H1 (cell line): ENCODE results near the gene NOS2. TPM values are rescaled to one million over a fixed set of nuclear protein-coding genes. Genes with fewer than 3 reads are reported as not detected.

Source experiments
- CTCF ChIA-PET: fragments of 300-600 bp; sonication (Branson Sonifier 250); formaldehyde crosslinking; loops from one replicate; lab custom pipeline; 2021; ENCODE audit not compliant: partially characterized antibody; lab: Charles Lee
- POLR2A ChIA-PET: fragments of 300-600 bp; sonication (Branson Sonifier 250); formaldehyde crosslinking; loops from one replicate; lab custom pipeline; 2021; ENCODE audit warnings: inconsistent platforms; ENCODE audit not compliant: partially characterized antibody; lab: Charles Lee
- DNase-seq, 2 experiments: peaks; one replicate each; pipeline versions ENCODE4 v3.0.0 to v3.0.0-alpha.2; 2010 to 2022; ENCODE audit warnings: low spot score in 2 of 2, low read depth in 1 of 2, mixed read lengths in 1 of 2
- FAIRE-seq: peaks from 2 replicates; lab custom pipeline; 2011; peaks lifted over from hg19 to GRCh38; lab: Jason Lieb, UNC
- H2AFZ ChIP-seq: 2 replicates; pipeline ENCODE4 v1.8.1; 2012; ENCODE audit warnings: low read length, inconsistent platforms
- H2AK5ac ChIP-seq: 2 replicates; pipeline ENCODE4 v1.6.1; 2013; ENCODE audit warnings: low read depth, low read length
- H2BK120ac ChIP-seq: replicated peaks from 2 replicates; pipeline ENCODE3; 2013; ENCODE audit warnings: low read depth, low read length, inconsistent platforms
- H2BK12ac ChIP-seq: 2 replicates; pipeline ENCODE4 v1.6.1; 2013; ENCODE audit warnings: low read depth, low read length
- H2BK15ac ChIP-seq: 2 replicates; pipeline ENCODE4 v1.6.1; 2013; ENCODE audit warnings: low read length
- H2BK20ac ChIP-seq: 2 replicates; pipeline ENCODE4 v1.6.1; 2013; ENCODE audit warnings: low read length
- H2BK5ac ChIP-seq: 2 replicates; pipeline ENCODE4 v1.6.1; 2013; ENCODE audit warnings: low read depth, low read length
- H3K14ac ChIP-seq: 2 replicates; pipeline ENCODE4 v1.6.1; 2013; ENCODE audit warnings: inconsistent platforms; ENCODE audit not compliant: insufficient read length
- H3K18ac ChIP-seq: 2 replicates; pipeline ENCODE4 v1.6.1; 2013; ENCODE audit warnings: low read length; ENCODE audit errors: extremely low read depth
- H3K23ac ChIP-seq: 2 replicates; pipeline ENCODE4 v1.6.1; 2013; ENCODE audit warnings: inconsistent platforms; ENCODE audit not compliant: insufficient read length
- H3K23me2 ChIP-seq: 2 replicates; pipeline ENCODE4 v1.6.1; 2013; ENCODE audit warnings: low read depth, low read length
- H3K27ac ChIP-seq: 2 replicates; pipeline ENCODE4 v1.6.1; 2011; ENCODE audit warnings: low read depth, low read length, inconsistent platforms
- H3K27me3 ChIP-seq, 4 experiments: replicated peaks in 1 of 4; 1 replicate in 1 of 4; 2 replicates in 3 of 4; pipeline versions ENCODE4 v1.6.1 to v1.8.1; 2011 to 2013; ENCODE audit warnings: low read length in 3 of 4, mild to moderate bottlenecking in 3 of 4, inconsistent platforms in 2 of 4, mixed read lengths in 2 of 4, moderate library complexity in 1 of 4; ENCODE audit not compliant: control insufficient read depth in 3 of 4, insufficient read depth in 3 of 4; ENCODE audit errors: extremely low read depth in 1 of 4
- H3K36me3 ChIP-seq, 4 experiments: 2 replicates each; pipeline versions ENCODE4 v1.6.1 to v1.8.1; 2011 to 2013; ENCODE audit warnings: mild to moderate bottlenecking in 4 of 4, low read length in 3 of 4, moderate library complexity in 2 of 4, control low read depth in 1 of 4, inconsistent platforms in 1 of 4; ENCODE audit not compliant: insufficient read depth in 4 of 4, control insufficient read depth in 2 of 4
- H3K4ac ChIP-seq: replicated peaks from 2 replicates; pipeline ENCODE3; 2013; ENCODE audit warnings: low read length, low read depth, mixed read lengths, inconsistent platforms; ENCODE audit not compliant: insufficient read length
- H3K4me1 ChIP-seq, 4 experiments: replicated peaks in 1 of 4; 1 replicate in 1 of 4; 2 replicates in 3 of 4; pipeline versions ENCODE4 v1.6.1 to v1.8.1; 2011 to 2013; ENCODE audit warnings: low read length in 3 of 4, inconsistent platforms in 2 of 4, mixed read lengths in 1 of 4; ENCODE audit not compliant: insufficient read depth in 4 of 4, control insufficient read depth in 3 of 4
- H3K4me2 ChIP-seq, 2 experiments: 2 replicates each; pipeline versions ENCODE4 v1.6.1 to v1.8.1; 2011 to 2013; ENCODE audit warnings: low read depth in 2 of 2, low read length in 2 of 2, control low read depth in 1 of 2, inconsistent platforms in 1 of 2, mild to moderate bottlenecking in 1 of 2; ENCODE audit not compliant: insufficient read depth in 1 of 2
- H3K4me3 ChIP-seq, 4 experiments: fragments of 200-600, 300-600 bp in 1 of 4; sonication (generic), shearing (Covaris generic), sonication (Bioruptor Twin) in 1 of 4; 2 replicates each; pipeline versions ENCODE4 v1.5.1 to v1.8.1; 2011 to 2016; ENCODE audit warnings: low read length in 4 of 4, low read depth in 3 of 4, control low read depth in 2 of 4, inconsistent platforms in 2 of 4, mild to moderate bottlenecking in 2 of 4, mixed read lengths in 1 of 4, moderate library complexity in 1 of 4; ENCODE audit not compliant: insufficient read depth in 2 of 4; ENCODE audit errors: extremely low read depth in 1 of 4
- H3K56ac ChIP-seq: replicated peaks from 2 replicates; pipeline ENCODE3; 2013; ENCODE audit warnings: low read depth, mild to moderate bottlenecking, mixed read lengths, low read length, inconsistent platforms; ENCODE audit not compliant: insufficient read length
- H3K79me1 ChIP-seq: 2 replicates; pipeline ENCODE4 v1.6.1; 2013; ENCODE audit warnings: low read depth, low read length, control low read depth
- H3K79me2 ChIP-seq, 2 experiments: 2 replicates each; pipeline versions ENCODE4 v1.6.1 to v1.8.1; 2012 to 2013; ENCODE audit warnings: low read length in 2 of 2, mild to moderate bottlenecking in 2 of 2, inconsistent platforms in 1 of 2; ENCODE audit not compliant: insufficient read depth in 2 of 2, control insufficient read depth in 1 of 2
- H3K9ac ChIP-seq, 4 experiments: replicated peaks in 1 of 4; 1 replicate in 1 of 4; 2 replicates in 3 of 4; pipeline versions ENCODE4 v1.6.1 to v1.8.1; 2011 to 2013; ENCODE audit warnings: low read depth in 3 of 4, low read length in 3 of 4, control low read depth in 2 of 4, mild to moderate bottlenecking in 2 of 4, moderate library complexity in 2 of 4, inconsistent platforms in 1 of 4; ENCODE audit errors: extremely low read depth in 1 of 4
- H3K9me3 ChIP-seq, 2 experiments: 2 replicates each; pipeline versions ENCODE4 v1.6.1 to v1.8.1; 2012 to 2013; ENCODE audit warnings: mild to moderate bottlenecking in 2 of 2, moderate library complexity in 2 of 2, control low read depth in 1 of 2, inconsistent platforms in 1 of 2, low read depth in 1 of 2, low read length in 1 of 2, mixed read lengths in 1 of 2; ENCODE audit not compliant: insufficient read depth in 2 of 2
- H4K20me1 ChIP-seq, 2 experiments: replicated peaks in 1 of 2; 2 replicates each; pipeline versions ENCODE3 to v1.8.1; 2011 to 2013; ENCODE audit warnings: inconsistent platforms in 2 of 2, low read length in 2 of 2, mild to moderate bottlenecking in 1 of 2; ENCODE audit not compliant: insufficient read depth in 2 of 2, control insufficient read depth in 1 of 2
- H4K5ac ChIP-seq: 2 replicates; pipeline ENCODE4 v1.6.1; 2013; ENCODE audit warnings: low read length, low read depth, mixed read lengths, inconsistent platforms; ENCODE audit not compliant: insufficient read length
- H4K8ac ChIP-seq: 2 replicates; pipeline ENCODE4 v1.8.0; 2013; ENCODE audit warnings: mild to moderate bottlenecking, moderate library complexity, low read length, inconsistent platforms; ENCODE audit not compliant: insufficient read depth; ENCODE audit errors: extremely low read depth
- H4K91ac ChIP-seq: replicated peaks from 2 replicates; pipeline ENCODE3; 2013; ENCODE audit warnings: low read length, mixed read lengths, inconsistent platforms; ENCODE audit not compliant: insufficient read length
- BRCA1 ChIP-seq: IDR thresholded peaks from 2 replicates; pipeline ENCODE4 v1.6.1; 2012; ENCODE audit warnings: low read depth, low read length, improper control_type of control experiment
- CBX8 ChIP-seq: fragments of 300-800, 300-1000 bp; sonication (generic); IDR thresholded peaks from 2 replicates; pipeline ENCODE4 v1.7.1; 2016; ENCODE audit warnings: low read depth, low read length, borderline replicate concordance
- CREB1 ChIP-seq: IDR thresholded peaks from 2 replicates; pipeline ENCODE4 v1.6.1; 2012; ENCODE audit warnings: inconsistent platforms
- EZH2 ChIP-seq: fragments of 200-600 bp; sonication (generic); IDR thresholded peaks from 2 replicates; pipeline ENCODE4 v1.7.1; 2012; ENCODE audit warnings: low read depth, mild to moderate bottlenecking, moderate library complexity, low read length, inconsistent platforms; ENCODE audit not compliant: severe bottlenecking
- HDAC6 ChIP-seq: IDR thresholded peaks from one replicate; pipeline ENCODE4 v1.7.1; 2012; ENCODE audit warnings: low read depth, mild to moderate bottlenecking, inconsistent platforms, low read length, moderate library complexity
- JUN ChIP-seq: IDR thresholded peaks from 2 replicates; pipeline ENCODE4 v1.6.1; 2011; ENCODE audit warnings: low read depth, mild to moderate bottlenecking, improper control_type of control experiment, low read length
- POLR2AphosphoS5 ChIP-seq: IDR thresholded peaks from 2 replicates; pipeline ENCODE4 v1.6.1; 2011; ENCODE audit warnings: low read depth, low read length
- SP1 ChIP-seq: IDR thresholded peaks from 2 replicates; pipeline ENCODE4 v1.6.1; 2011; ENCODE audit warnings: low read depth, low read length
- SRF ChIP-seq: IDR thresholded peaks from 2 replicates; pipeline ENCODE4 v1.6.1; 2011; ENCODE audit warnings: mild to moderate bottlenecking, low read depth, low read length, moderate library complexity
- TBP ChIP-seq: IDR thresholded peaks from 2 replicates; pipeline ENCODE4 v1.6.1; 2011; ENCODE audit warnings: low read depth, low read length, improper control_type of control experiment
- WGBS, 2 experiments: shearing (Covaris generic) in 1 of 2; methylation state at CpG; one replicate each; pipeline versions ENCODE4 v1.1.6 to v1.1.7; 2013 to 2015; ENCODE audit warnings: low lambda C conversion rate in 2 of 2, mixed read lengths in 2 of 2, inconsistent platforms in 1 of 2, low coverage in 1 of 2, missing lambda C conversion rate in 1 of 2; ENCODE audit not compliant: insufficient replicate concordance in 2 of 2, insufficient coverage in 1 of 2, insufficient read length in 1 of 2; ENCODE audit errors: extremely low coverage in 1 of 2, missing lambda C conversion rate in 1 of 2; 5-methylcytosine and 5-hydroxymethylcytosine counted together
- polyA plus RNA-seq, 7 experiments: library from polyadenylated mRNA; depleted of rRNA in 3 of 7; stranded (reverse) in 5 of 7; unstranded in 2 of 7; fragments of >200 nt in 5 of 7; fragments of 200-250 nt in 2 of 7; gene quantifications; 1 replicate in 5 of 7; 2 replicates in 1 of 7; 4 replicates in 1 of 7; pipeline versions ENCODE4 v1.2.1 to v1.2.3, GENCODE V29; 2011 to 2013; ENCODE audit warnings: missing spikeins in 2 of 7, mixed read lengths in 2 of 7
- total RNA-seq: library from RNA; stranded (reverse); fragmentation: NEBNext Ultra II Directional; extraction: Animal tissue kit (Norgen Biotek cat#: 25700); gene quantifications from 2 replicates; pipeline ENCODE4 v1.2.1, GENCODE V29; 2021
- TF ChIP-seq, protein P1 (sequence below), 3 experiments: IDR thresholded peaks; 1 replicate in 2 of 3; 2 replicates in 1 of 3; pipeline versions ENCODE4 v1.5.1 to v1.6.1; 2011; ENCODE audit warnings: low read length in 3 of 3, mild to moderate bottlenecking in 3 of 3, inconsistent platforms in 2 of 3, low read depth in 1 of 3, moderate library complexity in 1 of 3; ENCODE audit not compliant: insufficient read depth in 1 of 3; ENCODE audit errors: control extremely low read depth in 1 of 3

Gene NOS2
- total and polyA plus RNA-seq, 2 of the 8 experiments (the other 6 are each of a cell fraction or from before 2014, with no cell fraction given): 1.0 to 1.9 TPM

DNA sequence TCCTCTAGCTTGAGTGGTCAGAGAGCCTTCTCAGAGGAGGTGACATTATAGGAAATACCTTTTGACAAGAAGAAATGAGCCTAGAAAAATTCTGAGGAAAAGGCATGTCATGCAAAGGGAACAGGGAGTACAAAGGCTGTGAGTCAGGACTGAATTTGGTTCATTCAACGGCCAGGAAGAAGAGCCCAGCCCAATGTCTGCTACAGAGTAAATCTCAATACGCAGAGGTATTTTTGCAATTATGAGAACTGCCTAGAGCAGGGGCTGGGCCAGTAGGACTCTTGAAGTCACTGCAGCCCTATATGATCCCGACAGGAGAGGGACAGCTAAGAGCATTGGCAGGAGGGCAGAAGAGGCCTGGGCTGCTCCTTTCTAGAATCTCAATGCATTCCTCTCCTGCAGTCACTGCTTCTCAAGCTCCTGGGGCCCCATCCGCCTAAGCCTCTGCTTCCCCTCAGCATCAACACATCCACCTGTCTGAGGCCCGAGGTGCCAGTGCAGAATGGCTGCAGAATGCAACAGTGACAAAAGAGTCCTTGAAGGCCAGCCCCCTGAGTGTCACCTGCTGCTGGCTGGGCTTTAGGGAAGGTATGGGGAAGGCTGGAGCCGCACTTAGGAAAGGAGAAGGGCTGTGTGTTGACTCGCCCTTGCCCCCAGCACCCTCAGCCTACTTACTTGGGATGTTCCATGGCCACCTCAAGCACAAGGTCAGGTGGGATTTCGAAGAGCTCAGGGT lies 20.1 kb downstream of the NOS2 start:
- H2BK12ac ChIP-seq: no peak overlapping the region
- 84% methylated on average over 8 of the region's 8 CpGs; no CpG with 5 or more reads in 1 of the 2 experiments for WGBS, 2 experiments
- no peak for DNase-seq
- H3K4ac ChIP-seq: no peak overlapping the region
- no peaks in the 10 kb centered on the region for H3K36me3 ChIP-seq
- H3K27ac ChIP-seq: no peak overlapping the region
- peak overlapping the region; percentile 32; the same call in 1 of the 2 replicates for H3K18ac ChIP-seq
- no peaks in the 10 kb centered on the region for H3K23me2 ChIP-seq
- no peaks in the 10 kb centered on the region for H3K79me2 ChIP-seq
- H2BK5ac ChIP-seq: peak overlapping the region; percentile 44; the same call in 1 of the 2 replicates
- no peak for FAIRE-seq
- no peak overlapping the region for H4K5ac ChIP-seq
- CTCF ChIA-PET: interaction anchor here (1.0 to 6.5 kb wide), 7 partner anchors 18 to 113 kb away, joined by 3 to 38 read pairs (median 12); no protein-coding TSS in a partner anchor
- no peak overlapping the region for H3K14ac ChIP-seq
- H2AFZ ChIP-seq: no peak overlapping the region
- no peak overlapping the region for H3K4me2 ChIP-seq
- H3K56ac ChIP-seq: no peak overlapping the region
- no peak overlapping the region for H3K4me3 ChIP-seq
- no peaks in the 10 kb centered on the region for H3K9me3 ChIP-seq
- H3K79me1 ChIP-seq: no peaks in the 10 kb centered on the region
- no peak overlapping the region for H4K8ac ChIP-seq
- POLR2A ChIA-PET: no interaction called here
- H4K91ac ChIP-seq: no peak overlapping the region
- no peak overlapping the region for H2BK120ac ChIP-seq
- H3K27me3 ChIP-seq: no peaks in the 10 kb centered on the region
- no peak overlapping the region for H2BK20ac ChIP-seq
- no peak overlapping the region for H3K23ac ChIP-seq
- no peak overlapping the region for H2AK5ac ChIP-seq
- no peaks in the 10 kb centered on the region for H4K20me1 ChIP-seq
- no peak overlapping the region for H3K9ac ChIP-seq
- peaks cover 0 to 6% (median 4%) of the 10 kb centered on the region in 4 experiments; a peak in 6 of 7 replicates for H3K4me1 ChIP-seq
- H2BK15ac ChIP-seq: peak overlapping the region; percentile 29; the same call in 1 of the 2 replicates
- no peak for TF ChIP-seq TBP
- TF ChIP-seq, protein P1, sequence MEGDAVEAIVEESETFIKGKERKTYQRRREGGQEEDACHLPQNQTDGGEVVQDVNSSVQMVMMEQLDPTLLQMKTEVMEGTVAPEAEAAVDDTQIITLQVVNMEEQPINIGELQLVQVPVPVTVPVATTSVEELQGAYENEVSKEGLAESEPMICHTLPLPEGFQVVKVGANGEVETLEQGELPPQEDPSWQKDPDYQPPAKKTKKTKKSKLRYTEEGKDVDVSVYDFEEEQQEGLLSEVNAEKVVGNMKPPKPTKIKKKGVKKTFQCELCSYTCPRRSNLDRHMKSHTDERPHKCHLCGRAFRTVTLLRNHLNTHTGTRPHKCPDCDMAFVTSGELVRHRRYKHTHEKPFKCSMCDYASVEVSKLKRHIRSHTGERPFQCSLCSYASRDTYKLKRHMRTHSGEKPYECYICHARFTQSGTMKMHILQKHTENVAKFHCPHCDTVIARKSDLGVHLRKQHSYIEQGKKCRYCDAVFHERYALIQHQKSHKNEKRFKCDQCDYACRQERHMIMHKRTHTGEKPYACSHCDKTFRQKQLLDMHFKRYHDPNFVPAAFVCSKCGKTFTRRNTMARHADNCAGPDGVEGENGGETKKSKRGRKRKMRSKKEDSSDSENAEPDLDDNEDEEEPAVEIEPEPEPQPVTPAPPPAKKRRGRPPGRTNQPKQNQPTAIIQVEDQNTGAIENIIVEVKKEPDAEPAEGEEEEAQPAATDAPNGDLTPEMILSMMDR (IDR thresholded peaks at IDR 0.05; ENCODE audit: control extremely low read depth in 1 of 3, insufficient read depth in 1 of 3, low read depth in 1 of 3, low read length in 3 of 3): no peak
- no peak for TF ChIP-seq BRCA1
- TF ChIP-seq EZH2: no peak
- TF ChIP-seq CREB1: no peak
- no peak for TF ChIP-seq SRF
- no peak for TF ChIP-seq HDAC6
- TF ChIP-seq CBX8: no peak
- no peak for TF ChIP-seq POLR2AphosphoS5
- TF ChIP-seq JUN: no peak
- no peak for TF ChIP-seq SP1
